ENCODE measurements around the gene SLC11A2.
"Not testable (repeated sequence)": the region's sequence is repeated elsewhere in the genome, so short reads cannot be mapped to it uniquely, and the experiment has no call there.

SLC11A2 gene

DNA sequence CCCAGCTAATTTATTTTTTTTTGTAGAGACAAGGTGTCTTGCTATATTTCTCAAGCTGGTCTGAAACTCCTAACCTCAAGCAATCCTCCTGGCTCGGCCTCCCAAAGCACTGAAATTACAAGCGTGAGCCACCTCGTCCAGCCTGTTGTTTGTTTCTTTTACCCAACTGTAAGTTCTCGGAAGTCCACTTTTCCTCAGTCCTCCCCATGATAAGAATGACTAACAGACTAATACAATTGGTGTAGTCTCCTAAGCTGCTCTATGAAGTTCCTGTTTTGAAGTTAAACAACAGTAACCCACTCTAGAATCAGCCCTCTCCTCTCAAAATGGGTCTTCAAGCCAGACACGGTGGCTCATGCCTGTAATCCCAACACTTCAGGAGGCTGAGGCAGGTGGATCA, 37.3 kb downstream of the SLC11A2 start:
- no peak for DNase-seq

GRCh38 chr12:50988051-50988450, 38.1 kb downstream of the SLC11A2 start:
- no peak for DNase-seq

GRCh38 chr12:50986966-50987737, 39.0 kb downstream of the SLC11A2 start:
- DNase-seq = peak; percentile 7

GRCh38 chr12:50985322-50985721, 40.9 kb downstream of the SLC11A2 start:
- DNase-seq = no peak

DNA sequence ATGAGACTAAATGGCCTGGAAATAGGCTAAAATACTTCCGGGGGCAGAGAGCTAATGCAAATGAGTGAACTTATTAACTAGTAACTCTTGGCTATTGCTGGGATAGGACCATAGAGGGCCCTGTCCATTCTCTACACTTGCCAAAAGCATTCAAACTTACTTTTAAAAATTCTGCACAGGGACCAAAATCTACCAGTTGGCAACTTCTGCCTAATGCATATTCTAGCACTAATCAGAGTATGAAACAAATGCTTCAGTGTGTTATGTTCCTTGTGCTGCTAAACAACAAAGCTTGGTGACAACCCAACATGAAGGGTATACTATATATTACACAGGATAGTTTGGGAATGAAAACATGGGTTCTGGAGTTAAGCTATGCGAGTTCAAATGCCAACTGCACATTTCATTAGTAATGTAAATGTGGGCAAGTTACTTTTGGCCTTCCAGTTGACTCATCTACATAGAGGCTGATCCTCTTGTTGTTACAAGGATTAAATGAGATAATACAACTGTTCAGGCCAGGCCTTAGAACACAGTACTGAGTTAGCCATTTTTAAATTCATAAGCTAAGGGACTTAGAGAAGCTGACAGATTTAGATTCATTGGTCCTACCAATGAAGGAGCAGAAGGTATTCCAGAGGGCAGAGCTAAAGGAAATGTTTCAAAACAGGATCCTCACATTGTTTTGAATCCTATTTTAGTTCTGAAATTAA, 41.4 kb downstream of the SLC11A2 start:
- DNase-seq = no peak

GRCh38 chr12:50981319-50982239, 44.6 kb downstream of the SLC11A2 start:
- no peak for DNase-seq

DNA sequence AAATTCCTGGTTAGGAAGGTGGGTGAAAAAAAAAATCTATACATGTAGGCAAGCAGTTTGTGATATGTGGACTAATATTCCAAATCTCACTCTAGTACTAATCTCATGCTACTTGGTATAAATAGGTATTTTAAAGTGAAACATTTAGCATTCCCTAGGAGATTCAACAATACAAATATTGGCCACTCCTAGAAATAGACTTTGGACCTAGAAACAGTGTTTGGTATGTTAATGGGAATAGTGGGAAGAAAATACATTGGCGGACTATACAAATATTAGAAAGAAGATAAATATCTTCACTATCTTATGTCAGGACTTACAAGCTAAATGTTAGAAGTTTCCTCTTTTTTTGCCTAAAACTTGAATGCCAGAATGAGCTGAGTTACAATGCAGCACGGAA, 45.6 kb downstream of the SLC11A2 start:
- DNase-seq = no peak

DNA sequence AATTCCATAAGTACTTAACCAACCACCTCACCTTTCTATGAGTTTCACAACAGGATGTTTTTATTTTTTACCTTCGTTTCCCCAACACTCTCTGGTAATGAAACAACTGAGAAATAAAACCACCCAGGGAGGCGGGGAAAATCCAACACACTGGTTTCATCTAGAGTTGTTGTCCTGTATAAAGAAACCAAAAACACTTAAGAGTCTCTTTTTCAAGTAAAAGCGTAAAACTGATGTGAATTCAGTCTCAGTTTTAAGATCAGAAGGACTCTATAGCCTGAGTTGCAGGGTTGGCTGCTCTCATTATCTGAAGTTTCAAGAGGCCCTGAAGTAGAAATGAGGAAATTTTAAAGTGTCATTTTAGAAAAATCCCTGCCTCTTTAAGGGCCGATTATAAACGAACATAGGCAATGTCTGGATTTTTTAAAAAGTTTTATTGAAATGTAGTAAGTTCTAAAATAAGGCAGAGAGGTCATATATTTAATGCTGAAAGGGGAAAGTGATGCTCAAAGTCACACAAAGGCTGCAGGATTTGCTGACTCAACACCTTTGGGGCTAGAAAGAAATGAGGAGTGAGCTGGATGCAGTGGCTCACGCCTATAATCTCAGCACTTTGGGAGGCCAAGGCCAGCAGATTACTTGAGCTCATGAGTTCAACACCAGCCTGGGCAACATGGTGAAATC, 46.7 kb downstream of the SLC11A2 start:
- no peak for DNase-seq

- no peak for DNase-seq
These were observed 54.2 kb downstream of the SLC11A2 start for GRCh38 chr12:50971946-50972345.

DNA sequence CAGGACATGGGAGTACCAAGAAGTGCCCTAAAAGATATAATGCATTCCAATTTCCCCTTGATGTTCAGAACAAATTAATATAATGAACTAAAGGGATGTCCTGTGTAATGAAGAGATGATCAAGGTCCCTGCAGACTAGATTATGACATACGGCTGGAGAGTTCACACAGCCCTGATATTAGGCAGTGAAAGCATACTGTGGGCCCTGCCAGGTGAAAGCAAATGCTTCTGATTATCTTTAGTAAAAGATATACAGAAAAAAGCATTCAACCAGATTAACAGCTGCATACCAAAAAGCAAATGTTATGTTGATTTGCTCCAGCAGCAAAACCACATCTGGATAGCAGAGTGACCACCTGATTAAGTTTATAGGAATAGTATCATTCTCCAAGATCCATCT, 61.8 kb downstream of the SLC11A2 start:
- no peak for DNase-seq

- no peak for DNase-seq
These were observed 64.5 kb downstream of the SLC11A2 start for GRCh38 chr12:50961708-50962107.

- no peak for DNase-seq
These were observed 66.1 kb downstream of the SLC11A2 start for GRCh38 chr12:50960130-50960529.

GRCh38 chr12:50955697-50956096, 70.5 kb downstream of the SLC11A2 start:
- no peak for DNase-seq

DNA sequence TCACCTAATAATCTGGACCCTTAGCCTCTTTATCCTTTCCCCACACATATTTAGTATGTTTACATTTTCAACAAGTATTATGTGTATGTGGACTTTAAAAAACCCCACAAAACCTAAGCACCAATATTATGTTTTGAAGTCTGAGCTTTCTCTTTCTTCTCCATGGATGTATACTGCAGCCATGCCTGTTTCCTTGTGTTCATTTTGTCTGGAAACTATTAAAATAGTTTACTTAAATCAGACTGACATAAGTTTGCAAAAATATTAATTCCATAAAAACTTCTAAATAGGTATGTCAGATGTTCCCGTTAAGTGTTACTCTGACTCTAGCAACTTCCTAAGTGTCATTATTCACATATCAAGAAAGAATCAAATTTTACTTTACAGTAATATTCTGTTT, 70.9 kb downstream of the SLC11A2 start:
- DNase-seq = no peak

- DNase-seq = not testable (repeated sequence)
These were observed 71.4 kb downstream of the SLC11A2 start for GRCh38 chr12:50954789-50955188.

DNA sequence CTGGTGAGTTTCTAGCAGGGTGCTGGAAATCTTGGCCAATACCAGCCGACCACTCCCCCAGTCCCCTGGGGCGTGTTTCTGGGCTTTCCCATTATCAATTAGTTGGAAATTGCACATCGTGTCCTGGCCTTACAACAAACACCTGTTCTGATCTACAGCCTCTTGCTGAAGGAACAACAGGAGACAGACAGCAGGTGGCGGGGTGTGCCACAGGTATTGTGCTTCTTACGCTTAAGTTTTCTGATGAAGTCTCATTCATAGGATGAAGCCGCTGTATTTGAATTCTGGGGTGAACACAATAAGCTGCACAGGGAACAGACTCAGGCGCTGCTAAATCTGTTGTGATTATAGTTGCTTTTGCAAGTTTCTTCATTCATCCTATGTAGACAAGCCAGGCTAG, 73.1 kb downstream of the SLC11A2 start:
- DNase-seq = no peak

DNA sequence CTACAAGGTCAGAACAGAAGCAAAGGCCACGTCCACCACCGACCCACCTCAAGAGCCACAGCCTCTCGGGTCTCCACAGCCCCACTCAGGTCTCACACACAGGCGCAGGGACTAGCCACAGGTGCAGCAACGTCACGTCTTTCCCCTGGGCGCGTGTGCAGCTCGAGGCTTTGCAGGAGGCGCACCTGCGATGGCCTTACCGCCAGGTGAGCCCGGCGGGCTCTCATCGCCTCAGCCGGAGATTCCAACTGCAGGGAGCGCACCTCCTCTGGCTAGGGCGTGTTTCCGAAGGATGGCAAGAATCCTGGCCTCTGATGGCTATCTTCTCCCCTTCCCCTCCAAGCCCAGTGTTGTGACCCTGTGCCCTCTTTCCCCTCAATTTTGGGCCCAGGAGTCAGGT, 73.7 kb downstream of the SLC11A2 start, which contains the start of gene HIGD1C:
Gene HIGD1C (plus strand): TSS at position 35 of the 400 bp plus-strand sequence. CDS start 1,455 bp downstream, outside the sequence.
- no peak for DNase-seq

GRCh38 chr12:50951112-50951511, 75.1 kb downstream of the SLC11A2 start:
- no peak for DNase-seq

- no peak for DNase-seq
These were observed 76.3 kb downstream of the SLC11A2 start for GRCh38 chr12:50949801-50950302.

- DNase-seq = no peak
These were observed 77.4 kb downstream of the SLC11A2 start for GRCh38 chr12:50948798-50949197.

DNA sequence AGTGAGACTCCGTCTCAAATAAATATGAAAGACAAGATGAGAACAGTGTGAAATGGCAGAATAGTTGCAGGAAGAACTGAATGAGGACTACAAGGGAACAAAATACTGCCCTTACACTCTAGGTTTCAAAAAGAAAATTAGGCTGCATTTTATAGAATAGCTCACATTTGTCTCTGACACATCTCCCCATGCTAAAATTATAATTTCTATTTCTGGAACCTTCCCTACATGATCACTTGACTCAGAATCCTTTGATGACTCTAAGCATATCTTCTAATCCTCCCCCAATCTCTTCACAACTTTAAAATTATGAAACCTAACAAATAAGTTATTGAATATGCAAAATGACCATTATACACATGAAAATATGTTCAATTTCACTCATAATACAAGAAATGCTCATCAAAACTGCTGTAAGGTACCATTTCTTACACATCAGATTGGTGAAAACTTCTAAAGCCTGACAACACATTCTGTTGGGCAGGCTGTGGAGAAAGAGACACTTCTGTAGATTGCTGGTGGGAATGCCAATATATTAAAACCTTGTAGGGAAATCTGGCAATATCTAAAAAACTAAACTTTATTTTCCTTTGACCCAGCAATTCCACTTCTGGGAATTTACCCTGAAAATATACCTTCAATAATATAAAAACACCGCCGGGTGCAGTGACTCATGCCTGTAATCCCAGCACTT, 78.1 kb downstream of the SLC11A2 start:
- no peak for DNase-seq

DNA sequence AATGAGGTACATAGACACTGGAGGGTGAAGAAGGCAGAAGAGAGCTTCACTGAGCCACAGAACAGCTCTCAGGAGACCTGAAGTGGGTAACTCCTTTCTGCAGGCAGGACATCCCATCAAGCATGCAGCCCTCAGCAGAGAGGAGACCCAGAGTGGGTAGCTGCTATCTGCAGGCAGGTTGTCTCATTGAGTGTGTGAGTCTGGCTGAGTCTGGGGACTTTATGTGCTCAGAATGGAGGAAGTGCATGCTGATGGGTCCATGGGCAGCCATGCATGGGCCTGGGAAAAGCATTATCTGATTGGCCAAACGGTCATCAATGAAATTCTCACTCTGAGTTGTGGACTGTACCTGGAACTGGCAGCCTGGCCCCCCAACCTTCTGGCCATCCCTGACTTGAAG, 88.5 kb downstream of the SLC11A2 start:
- no peak for DNase-seq

Data from NCI-H1105 treated with DMSO at 0.1 percent for 48 hours (cell line).